Liver (tissue), 9 donors: ENCODE results near the gene SPATA31C2. TPM values are rescaled to one million over a fixed set of nuclear protein-coding genes. Genes with fewer than 3 reads are reported as not detected.

Source experiments
- DNase-seq: peaks from one replicate; pipeline ENCODE4 v3.0.0-alpha.2; 2017; ENCODE audit warnings: low spot score
- H3K27ac ChIP-seq, 2 donors: one replicate each; pipeline ENCODE4 v1.7.0; 2013; ENCODE audit warnings: inconsistent platforms in 2 of 2, low read length in 2 of 2, control low read depth in 1 of 2, low read depth in 1 of 2, mild to moderate bottlenecking in 1 of 2
- H3K27me3 ChIP-seq, 4 donors: one replicate each; pipeline versions ENCODE4 v1.6.1 to v1.7.0; 2013; ENCODE audit warnings: low read length in 3 of 4, inconsistent platforms in 1 of 4, mild to moderate bottlenecking in 1 of 4, moderate library complexity in 1 of 4; ENCODE audit not compliant: control insufficient read depth in 4 of 4, insufficient read depth in 4 of 4
- H3K36me3 ChIP-seq, 4 donors: one replicate each; pipeline versions ENCODE4 v1.6.1 to v1.7.0; 2013; ENCODE audit warnings: low read length in 3 of 4, mild to moderate bottlenecking in 3 of 4, low read depth in 1 of 4, moderate library complexity in 1 of 4; ENCODE audit not compliant: control insufficient read depth in 4 of 4, insufficient read depth in 3 of 4
- H3K4me1 ChIP-seq, 4 donors: one replicate each; pipeline versions ENCODE4 v1.6.1 to v1.7.0; 2013; ENCODE audit warnings: low read length in 3 of 4, mild to moderate bottlenecking in 3 of 4, moderate library complexity in 1 of 4; ENCODE audit not compliant: control insufficient read depth in 4 of 4, insufficient read depth in 4 of 4
- H3K4me3 ChIP-seq, 3 donors: one replicate each; pipeline versions ENCODE4 v1.6.1 to v1.7.0; 2013; ENCODE audit warnings: low read length in 3 of 3, control low read depth in 1 of 3, low read depth in 1 of 3, mild to moderate bottlenecking in 1 of 3
- H3K9ac ChIP-seq, 2 donors: one replicate each; pipeline ENCODE4 v1.7.0; 2013; ENCODE audit warnings: low read length in 2 of 2, mild to moderate bottlenecking in 2 of 2, moderate library complexity in 2 of 2, control low read depth in 1 of 2, low read depth in 1 of 2
- H3K9me3 ChIP-seq, 4 donors: one replicate each; pipeline versions ENCODE4 v1.6.1 to v1.7.0; 2013; ENCODE audit warnings: low read length in 3 of 4; ENCODE audit not compliant: control insufficient read depth in 4 of 4
- ATF3 ChIP-seq: IDR thresholded peaks from 2 replicates; pipeline ENCODE4 v1.6.1; 2016; ENCODE audit warnings: antibody characterized with exemption
- CTCF ChIP-seq: fragments of 150-350 bp; IDR thresholded peaks from 2 replicates; pipeline ENCODE4 v1.5.1; 2017; ENCODE audit warnings: improper control_type of control experiment, low read depth, low read length; ENCODE audit not compliant: missing input control
- EGR1 ChIP-seq, 2 donors: IDR thresholded peaks; 2 replicates each; pipeline ENCODE4 v1.6.1; 2016 to 2018; ENCODE audit warnings: antibody characterized with exemption in 2 of 2, low read depth in 2 of 2
- FOXA1 ChIP-seq: IDR thresholded peaks from 2 replicates; pipeline ENCODE4 v1.6.1; 2016; ENCODE audit warnings: antibody characterized with exemption
- FOXA2 ChIP-seq: IDR thresholded peaks from 2 replicates; pipeline ENCODE4 v1.6.1; 2016; ENCODE audit warnings: antibody characterized with exemption
- GABPA ChIP-seq, 2 donors: IDR thresholded peaks in 1 of 2; conservative IDR thresholded peaks in 1 of 2; 2 replicates each; pipeline ENCODE4 v1.6.1; 2016; ENCODE audit warnings: antibody characterized with exemption in 2 of 2, mild to moderate bottlenecking in 1 of 2, moderate library complexity in 1 of 2
- HNF4A ChIP-seq, 2 donors: conservative IDR thresholded peaks; 2 replicates each; pipeline ENCODE4 v1.6.1; 2016; ENCODE audit warnings: antibody characterized with exemption in 2 of 2, mild to moderate bottlenecking in 2 of 2
- HNF4G ChIP-seq: IDR thresholded peaks from 2 replicates; pipeline ENCODE4 v1.6.1; 2016; ENCODE audit warnings: antibody characterized with exemption
- JUND ChIP-seq, 2 donors: IDR thresholded peaks; 2 replicates each; pipeline ENCODE4 v1.6.1; 2016; ENCODE audit warnings: antibody characterized with exemption in 2 of 2
- MAX ChIP-seq: IDR thresholded peaks from 2 replicates; pipeline ENCODE4 v1.6.1; 2016; ENCODE audit warnings: antibody characterized with exemption
- NR2F2 ChIP-seq: IDR thresholded peaks from 2 replicates; pipeline ENCODE4 v1.6.1; 2016; ENCODE audit warnings: antibody characterized with exemption
- RAD21 ChIP-seq, 2 donors: IDR thresholded peaks; 2 replicates each; pipeline ENCODE4 v1.6.1; 2016; ENCODE audit warnings: antibody characterized with exemption in 2 of 2, mild to moderate bottlenecking in 2 of 2
- REST ChIP-seq: IDR thresholded peaks from 2 replicates; pipeline ENCODE4 v1.6.1; 2016; ENCODE audit warnings: antibody characterized with exemption, mild to moderate bottlenecking
- RXRA ChIP-seq, 2 donors: IDR thresholded peaks; 2 replicates each; pipeline ENCODE4 v1.6.1; 2017 to 2018; ENCODE audit warnings: antibody characterized with exemption in 2 of 2, mild to moderate bottlenecking in 1 of 2
- SP1 ChIP-seq: IDR thresholded peaks from 2 replicates; pipeline ENCODE4 v1.6.1; 2018; ENCODE audit warnings: antibody characterized with exemption, mild to moderate bottlenecking
- TAF1 ChIP-seq: conservative IDR thresholded peaks from 2 replicates; pipeline ENCODE4 v1.6.1; 2016; ENCODE audit warnings: antibody characterized with exemption, mild to moderate bottlenecking
- YY1 ChIP-seq: IDR thresholded peaks from 2 replicates; pipeline ENCODE4 v1.6.1; 2016; ENCODE audit warnings: antibody characterized with exemption, mild to moderate bottlenecking
- ZBTB33 ChIP-seq: IDR thresholded peaks from 2 replicates; pipeline ENCODE4 v1.6.1; 2016; ENCODE audit warnings: antibody characterized with exemption
- WGBS: extraction: QIAGEN DNeasy Blood & Tissue Kit; methylation state at CpG from one replicate; pipeline ENCODE4 v1.1.7; 2013; 5-methylcytosine and 5-hydroxymethylcytosine counted together
- polyA plus RNA-seq, 2 donors: library from polyadenylated mRNA; stranded (reverse) in 1 of 2; unstranded in 1 of 2; fragments of 200-250 nt in 1 of 2; fragments of >200 nt in 1 of 2; fragmentation: Nextera tagmentation in 1 of 2; extraction: Ambion mirVana in 1 of 2; gene quantifications; one replicate each; pipeline versions ENCODE4 v1.2.1 to v1.2.3, GENCODE V29; 2013 to 2015
- total RNA-seq, 2 donors: library from RNA; depleted of rRNA; stranded (reverse); fragments of >200 nt; gene quantifications; one replicate each; pipeline ENCODE4 v1.2.3, GENCODE V29; 2014
- donor health status: healthy.
- donor health status: healthy.
- donor health status: healthy.
- donor health status: healthy.
- donor health status: healthy.

SPATA31C2 gene
- total and polyA plus RNA-seq, 4 donors = not detected

- Histone ChIP-seq H3K27me3 (no peaks in the 10 kb centered on the region), H3K4me3 (no peak overlapping the region), H3K36me3 (no peaks in the 10 kb centered on the region), H3K9ac (no peak overlapping the region), H3K27ac (no peak overlapping the region), H3K4me1 (peaks cover 0 to 2% (median under 1%) of the 10 kb centered on the region in 4 donors), H3K9me3 (no peaks in the 10 kb centered on the region)
- 90% methylated on average over 5 of the region's 5 CpGs for WGBS
- no peak for DNase-seq
- TF ChIP-seq ZBTB33 = no peak
- TF ChIP-seq FOXA2 = no peak
- TF ChIP-seq YY1 = no peak
- TF ChIP-seq CTCF = no peak
- no peak for TF ChIP-seq TAF1
- no peak for TF ChIP-seq ATF3
- TF ChIP-seq HNF4A (conservative IDR thresholded peaks at IDR 0.05) = no peak
- no peak for TF ChIP-seq FOXA1
- TF ChIP-seq SP1 = no peak
- no peak for TF ChIP-seq RAD21 (IDR thresholded peaks at IDR 0.05)
- TF ChIP-seq NR2F2 = no peak
- no peak for TF ChIP-seq GABPA (IDR thresholded peaks at IDR 0.05 in 1 of 2, conservative IDR thresholded peaks at IDR 0.05 in 1 of 2)
- no peak for TF ChIP-seq JUND (IDR thresholded peaks at IDR 0.05)
- no peak for TF ChIP-seq MAX
- no peak for TF ChIP-seq EGR1 (IDR thresholded peaks at IDR 0.05; ENCODE audit: low read depth in 2 of 2)
- no peak for TF ChIP-seq RXRA (IDR thresholded peaks at IDR 0.05)
- TF ChIP-seq REST = no peak
- TF ChIP-seq HNF4G = no peak
Observed at GRCh38 chr9:88084357-88085183, 53.7 kb downstream of the SPATA31C2 start.

Other genes starting within 250 kb of the SPATA31C2 start
- under 1 TPM in 1 of 2 donors, not detected in 1; 0.05 TPM for gene SPATA31C1, start 220.5 kb downstream of the SPATA31C2 start, total RNA-seq
- gene SPATA31C1, start 220.5 kb downstream of the SPATA31C2 start, polyA plus RNA-seq = not detected
- gene CDK20, start 163.9 kb downstream of the SPATA31C2 start, total RNA-seq = 1 to 10 TPM in 1 of 2 donors, under 1 TPM in 1; 0.42 to 3.7 TPM
- gene CDK20, start 163.9 kb downstream of the SPATA31C2 start, polyA plus RNA-seq = 1 to 10 TPM; 1.2 to 2.9 TPM
- 10 to 100 TPM; 27.4 to 30.3 TPM for gene SPIN1, start 250.0 kb upstream of the SPATA31C2 start, total RNA-seq
- 1 to 10 TPM; 9.0 to 9.9 TPM for gene SPIN1, start 250.0 kb upstream of the SPATA31C2 start, polyA plus RNA-seq